ENCODE data around the gene ADAM12.

Gene ADAM12

GRCh38 chr10:126090443-126090842 is 297.8 kb downstream of the ADAM12 start:
- H3K4me3 ChIP-seq (ENCODE audit: low read length), result no peak overlapping the region
- H2AFZ ChIP-seq (ENCODE audit: low read depth, low read length), result no peak overlapping the region
- no peaks in the 10 kb centered on the region for H3K9me3 ChIP-seq (ENCODE audit: low read length)
- H3K36me3 ChIP-seq (ENCODE audit: insufficient read depth, low read length), result no peaks in the 10 kb centered on the region
- H3K27me3 ChIP-seq (ENCODE audit: insufficient read depth, low read length), result no peaks in the 10 kb centered on the region
- peaks cover 14% of the 10 kb centered on the region for H3K4me1 ChIP-seq (ENCODE audit: insufficient read depth, low read length)

GRCh38 chr10:126087796-126088505 is 300.3 kb downstream of the ADAM12 start:
- H3K4me1 ChIP-seq (ENCODE audit: insufficient read depth, low read length), result peaks cover 23% of the 10 kb centered on the region
- no peak overlapping the region for H3K4me3 ChIP-seq (ENCODE audit: low read length)
- H3K9me3 ChIP-seq (ENCODE audit: low read length), result no peaks in the 10 kb centered on the region
- no peaks in the 10 kb centered on the region for H3K36me3 ChIP-seq (ENCODE audit: insufficient read depth, low read length)
- H3K27me3 ChIP-seq (ENCODE audit: insufficient read depth, low read length), result no peaks in the 10 kb centered on the region
- no peak overlapping the region for H2AFZ ChIP-seq (ENCODE audit: low read depth, low read length)

- no peak overlapping the region for H2AFZ ChIP-seq (ENCODE audit: low read depth, low read length)
- H3K27me3 ChIP-seq (ENCODE audit: insufficient read depth, low read length), result no peaks in the 10 kb centered on the region
- H3K36me3 ChIP-seq (ENCODE audit: insufficient read depth, low read length), result no peaks in the 10 kb centered on the region
- H3K4me3 ChIP-seq (ENCODE audit: low read length), result no peak overlapping the region
- peaks cover 23% of the 10 kb centered on the region for H3K4me1 ChIP-seq (ENCODE audit: insufficient read depth, low read length)
- H3K9me3 ChIP-seq (ENCODE audit: low read length), result no peaks in the 10 kb centered on the region
Measured at GRCh38 chr10:126087153-126087680, 301.1 kb downstream of the ADAM12 start.

- Histone ChIP-seq H3K27me3 (ENCODE audit: insufficient read depth, low read length) (no peaks in the 10 kb centered on the region), H2AFZ (ENCODE audit: low read depth, low read length) (no peak overlapping the region), H3K9me3 (ENCODE audit: low read length) (no peaks in the 10 kb centered on the region), H3K36me3 (ENCODE audit: insufficient read depth, low read length) (no peaks in the 10 kb centered on the region), H3K4me1 (ENCODE audit: insufficient read depth, low read length) (peaks cover 29% of the 10 kb centered on the region), H3K4me3 (ENCODE audit: low read length) (no peak overlapping the region)
Measured at GRCh38 chr10:126085806-126086205, 302.5 kb downstream of the ADAM12 start.

GRCh38 chr10:126084369-126084768 is 303.9 kb downstream of the ADAM12 start:
- H3K36me3 ChIP-seq (ENCODE audit: insufficient read depth, low read length), result no peaks in the 10 kb centered on the region
- H3K9me3 ChIP-seq (ENCODE audit: low read length), result no peaks in the 10 kb centered on the region
- no peak overlapping the region for H3K4me3 ChIP-seq (ENCODE audit: low read length)
- peaks cover 39% of the 10 kb centered on the region for H3K4me1 ChIP-seq (ENCODE audit: insufficient read depth, low read length)
- H2AFZ ChIP-seq (ENCODE audit: low read depth, low read length), result no peak overlapping the region
- no peaks in the 10 kb centered on the region for H3K27me3 ChIP-seq (ENCODE audit: insufficient read depth, low read length)

- H3K4me1 ChIP-seq (ENCODE audit: insufficient read depth, low read length), result peaks cover 37% of the 10 kb centered on the region
- H3K27me3 ChIP-seq (ENCODE audit: insufficient read depth, low read length), result no peaks in the 10 kb centered on the region
- H2AFZ ChIP-seq (ENCODE audit: low read depth, low read length), result no peak overlapping the region
- H3K4me3 ChIP-seq (ENCODE audit: low read length), result no peak overlapping the region
- no peaks in the 10 kb centered on the region for H3K9me3 ChIP-seq (ENCODE audit: low read length)
- H3K36me3 ChIP-seq (ENCODE audit: insufficient read depth, low read length), result no peaks in the 10 kb centered on the region
Measured at GRCh38 chr10:126083009-126083408, 305.3 kb downstream of the ADAM12 start.

- Histone ChIP-seq H3K36me3 (ENCODE audit: insufficient read depth, low read length) (no peaks in the 10 kb centered on the region), H3K4me3 (ENCODE audit: low read length) (no peak overlapping the region), H3K27me3 (ENCODE audit: insufficient read depth, low read length) (no peaks in the 10 kb centered on the region), H2AFZ (ENCODE audit: low read depth, low read length) (no peak overlapping the region), H3K9me3 (ENCODE audit: low read length) (no peaks in the 10 kb centered on the region), H3K4me1 (ENCODE audit: insufficient read depth, low read length) (peaks cover 27% of the 10 kb centered on the region)
Measured at GRCh38 chr10:126081841-126082466, 306.3 kb downstream of the ADAM12 start.

- no peaks in the 10 kb centered on the region for H3K36me3 ChIP-seq (ENCODE audit: insufficient read depth, low read length)
- H3K4me1 ChIP-seq (ENCODE audit: insufficient read depth, low read length), result peaks cover 25% of the 10 kb centered on the region
- no peaks in the 10 kb centered on the region for H3K9me3 ChIP-seq (ENCODE audit: low read length)
- no peaks in the 10 kb centered on the region for H3K27me3 ChIP-seq (ENCODE audit: insufficient read depth, low read length)
- H3K4me3 ChIP-seq (ENCODE audit: low read length), result no peak overlapping the region
- peak overlapping the region; percentile 50 for H2AFZ ChIP-seq (ENCODE audit: low read depth, low read length)
Measured at GRCh38 chr10:126080879-126081411, 307.3 kb downstream of the ADAM12 start.

- H3K4me1 ChIP-seq (ENCODE audit: insufficient read depth, low read length), result peaks cover 25% of the 10 kb centered on the region
- H3K36me3 ChIP-seq (ENCODE audit: insufficient read depth, low read length), result no peaks in the 10 kb centered on the region
- no peak overlapping the region for H3K4me3 ChIP-seq (ENCODE audit: low read length)
- H3K27me3 ChIP-seq (ENCODE audit: insufficient read depth, low read length), result no peaks in the 10 kb centered on the region
- H2AFZ ChIP-seq (ENCODE audit: low read depth, low read length), result peak overlapping the region; percentile 50
- H3K9me3 ChIP-seq (ENCODE audit: low read length), result no peaks in the 10 kb centered on the region
Measured at GRCh38 chr10:126080291-126080825, 307.9 kb downstream of the ADAM12 start.

- Histone ChIP-seq H3K4me3 (ENCODE audit: low read length) (no peak overlapping the region), H3K9me3 (ENCODE audit: low read length) (no peaks in the 10 kb centered on the region), H3K27me3 (ENCODE audit: insufficient read depth, low read length) (no peaks in the 10 kb centered on the region), H3K4me1 (ENCODE audit: insufficient read depth, low read length) (peaks cover 2% of the 10 kb centered on the region), H3K36me3 (ENCODE audit: insufficient read depth, low read length) (no peaks in the 10 kb centered on the region), H2AFZ (ENCODE audit: low read depth, low read length) (no peak overlapping the region)
Measured at GRCh38 chr10:126075009-126075408, 313.3 kb downstream of the ADAM12 start.

GRCh38 chr10:126074291-126074690 is 314.0 kb downstream of the ADAM12 start:
- Histone ChIP-seq H3K27me3 (ENCODE audit: insufficient read depth, low read length) (no peaks in the 10 kb centered on the region), H3K9me3 (ENCODE audit: low read length) (no peaks in the 10 kb centered on the region), H3K36me3 (ENCODE audit: insufficient read depth, low read length) (no peaks in the 10 kb centered on the region), H3K4me1 (ENCODE audit: insufficient read depth, low read length) (no peaks in the 10 kb centered on the region), H3K4me3 (ENCODE audit: low read length) (no peak overlapping the region), H2AFZ (ENCODE audit: low read depth, low read length) (no peak overlapping the region)

GRCh38 chr10:126073606-126074005 is 314.7 kb downstream of the ADAM12 start:
- Histone ChIP-seq H3K4me1 (ENCODE audit: insufficient read depth, low read length) (no peaks in the 10 kb centered on the region), H3K27me3 (ENCODE audit: insufficient read depth, low read length) (no peaks in the 10 kb centered on the region), H3K36me3 (ENCODE audit: insufficient read depth, low read length) (no peaks in the 10 kb centered on the region), H3K4me3 (ENCODE audit: low read length) (no peak overlapping the region), H2AFZ (ENCODE audit: low read depth, low read length) (no peak overlapping the region), H3K9me3 (ENCODE audit: low read length) (no peaks in the 10 kb centered on the region)

GRCh38 chr10:126072622-126073021 is 315.7 kb downstream of the ADAM12 start:
- Histone ChIP-seq H3K4me3 (ENCODE audit: low read length) (no peak overlapping the region), H3K27me3 (ENCODE audit: insufficient read depth, low read length) (no peaks in the 10 kb centered on the region), H3K36me3 (ENCODE audit: insufficient read depth, low read length) (no peaks in the 10 kb centered on the region), H2AFZ (ENCODE audit: low read depth, low read length) (no peak overlapping the region), H3K9me3 (ENCODE audit: low read length) (no peaks in the 10 kb centered on the region), H3K4me1 (ENCODE audit: insufficient read depth, low read length) (no peaks in the 10 kb centered on the region)
